H9 (cell line): ENCODE measurements around the gene RAB43. TPM values are rescaled to one million over a fixed set of nuclear protein-coding genes. Genes with fewer than 3 reads are reported as not detected.

ENCODE experiments used
- DNase-seq: peaks from one replicate; pipeline ENCODE4 v3.0.0-alpha.2; 2017
- H2AFZ ChIP-seq: one replicate; pipeline ENCODE4 v1.6.1; 2013; ENCODE audit warnings: mild to moderate bottlenecking, low read length, control low read depth, moderate library complexity
- H2AK5ac ChIP-seq: 2 replicates; pipeline ENCODE4 v1.6.1; 2013; ENCODE audit warnings: low read length, control low read depth, mixed read lengths; ENCODE audit not compliant: insufficient read length
- H2BK120ac ChIP-seq: one replicate; pipeline ENCODE4 v1.6.1; 2013; ENCODE audit warnings: low read depth, mild to moderate bottlenecking, low read length, control low read depth, inconsistent platforms; ENCODE audit not compliant: poor library complexity, severe bottlenecking
- H2BK12ac ChIP-seq: 2 replicates; pipeline ENCODE4 v1.6.1; 2013; ENCODE audit warnings: low read length, control low read depth, mixed read lengths, low read depth; ENCODE audit not compliant: insufficient read length
- H2BK15ac ChIP-seq: 2 replicates; pipeline ENCODE4 v1.6.1; 2013; ENCODE audit warnings: low read depth, low read length, control low read depth
- H2BK20ac ChIP-seq: one replicate; pipeline ENCODE4 v1.6.1; 2013; ENCODE audit warnings: low read depth, mild to moderate bottlenecking, low read length, control low read depth, inconsistent platforms; ENCODE audit not compliant: poor library complexity, severe bottlenecking
- H2BK5ac ChIP-seq: 2 replicates; pipeline ENCODE4 v1.6.1; 2013; ENCODE audit warnings: low read length, control low read depth, mixed read lengths; ENCODE audit not compliant: insufficient read length
- H3K14ac ChIP-seq: 2 replicates; pipeline ENCODE4 v1.6.1; 2013; ENCODE audit warnings: low read length, control low read depth; ENCODE audit not compliant: insufficient read depth
- H3K18ac ChIP-seq: 2 replicates; pipeline ENCODE4 v1.6.1; 2013; ENCODE audit warnings: low read depth, mild to moderate bottlenecking, mixed read lengths, low read length, control low read depth; ENCODE audit not compliant: insufficient read length
- H3K23ac ChIP-seq: 2 replicates; pipeline ENCODE4 v1.6.1; 2013; ENCODE audit warnings: low read length, control low read depth, mixed read lengths, low read depth; ENCODE audit not compliant: insufficient read length
- H3K23me2 ChIP-seq: 2 replicates; pipeline ENCODE4 v1.6.1; 2013; ENCODE audit warnings: low read depth, mild to moderate bottlenecking, mixed read lengths, low read length, control low read depth; ENCODE audit not compliant: insufficient read length, poor library complexity, severe bottlenecking
- H3K27ac ChIP-seq: 2 replicates; pipeline ENCODE4 v1.5.1; 2013; ENCODE audit warnings: low read length, control low read depth, mixed read lengths, low read depth; ENCODE audit not compliant: insufficient read length
- H3K27me3 ChIP-seq: 2 replicates; pipeline ENCODE4 v1.6.1; 2013; ENCODE audit warnings: low read length, control low read depth, inconsistent platforms; ENCODE audit not compliant: insufficient read depth
- H3K4ac ChIP-seq: 2 replicates; pipeline ENCODE4 v1.6.1; 2013; ENCODE audit warnings: low read depth, mild to moderate bottlenecking, control low read depth, inconsistent platforms, low read length, moderate library complexity
- H3K4me1 ChIP-seq: 2 replicates; pipeline ENCODE4 v1.6.1; 2013; ENCODE audit warnings: low read length, control low read depth, inconsistent platforms; ENCODE audit not compliant: insufficient read depth
- H3K4me2 ChIP-seq: 2 replicates; pipeline ENCODE4 v1.6.1; 2013; ENCODE audit warnings: low read length, control low read depth, mixed read lengths; ENCODE audit not compliant: insufficient read length, insufficient read depth
- H3K56ac ChIP-seq: 2 replicates; pipeline ENCODE4 v1.6.1; 2013; ENCODE audit warnings: low read depth, mild to moderate bottlenecking, mixed read lengths, low read length, control low read depth; ENCODE audit not compliant: insufficient read length
- H3K79me1 ChIP-seq: 2 replicates; pipeline ENCODE4 v1.6.1; 2013; ENCODE audit warnings: low read depth, mild to moderate bottlenecking, moderate library complexity, low read length, control low read depth, inconsistent platforms; ENCODE audit not compliant: insufficient read depth, poor library complexity, severe bottlenecking
- H3K79me2 ChIP-seq: 2 replicates; pipeline ENCODE4 v1.6.1; 2013; ENCODE audit warnings: low read length, control low read depth, inconsistent platforms; ENCODE audit not compliant: insufficient read depth
- H3K9ac ChIP-seq: 2 replicates; pipeline ENCODE4 v1.6.1; 2013; ENCODE audit warnings: low read length, control low read depth, mixed read lengths; ENCODE audit not compliant: insufficient read length; ENCODE audit errors: extremely low read depth
- H3K9me3 ChIP-seq: one replicate; pipeline ENCODE4 v1.6.1; 2013; ENCODE audit warnings: low read depth, low read length, inconsistent platforms; ENCODE audit not compliant: control insufficient read depth
- H3T11ph ChIP-seq: one replicate; pipeline ENCODE4 v1.6.1; 2013; ENCODE audit warnings: mild to moderate bottlenecking, low read length, control low read depth, inconsistent platforms
- H4K20me1 ChIP-seq: one replicate; pipeline ENCODE4 v1.6.1; 2013; ENCODE audit not compliant: control insufficient read depth, insufficient read length, insufficient read depth
- H4K5ac ChIP-seq: 2 replicates; pipeline ENCODE4 v1.6.1; 2013; ENCODE audit warnings: low read depth, mild to moderate bottlenecking, mixed read lengths, low read length, control low read depth; ENCODE audit not compliant: insufficient read length
- H4K8ac ChIP-seq: replicated peaks from 2 replicates; pipeline ENCODE4 v1.6.1; 2013; ENCODE audit warnings: low read length, control low read depth, mixed read lengths, low read depth; ENCODE audit not compliant: insufficient read length
- H4K91ac ChIP-seq: 2 replicates; pipeline ENCODE4 v1.6.1; 2013; ENCODE audit warnings: low read depth, mild to moderate bottlenecking, moderate library complexity, mixed read lengths, low read length, control low read depth; ENCODE audit not compliant: insufficient read length
- H3K27ac Mint-ChIP-seq, 3 experiments: 2 replicates in 2 of 3; 3 replicates in 1 of 3; pipeline ENCODE4 v1.8.0; 2020 to 2021; ENCODE audit warnings: mixed read lengths in 3 of 3, mild to moderate bottlenecking in 1 of 3, moderate library complexity in 1 of 3
- H3K27me3 Mint-ChIP-seq: 2 replicates; pipeline ENCODE4 v1.8.0; 2021; ENCODE audit warnings: low read depth, mild to moderate bottlenecking, moderate library complexity, mixed read lengths
- H3K36me3 Mint-ChIP-seq, 3 experiments: 2 replicates in 2 of 3; 3 replicates in 1 of 3; pipeline ENCODE4 v1.8.0; 2020 to 2021; ENCODE audit warnings: low read depth in 3 of 3, mixed read lengths in 3 of 3; ENCODE audit not compliant: insufficient read depth in 1 of 3
- H3K4me1 Mint-ChIP-seq, 2 experiments: 2 replicates each; pipeline ENCODE4 v1.8.0; 2020; ENCODE audit warnings: mixed read lengths in 2 of 2
- H3K4me3 Mint-ChIP-seq, 2 experiments: 2 replicates in 1 of 2; 3 replicates in 1 of 2; pipeline ENCODE4 v1.8.0; 2020 to 2021; ENCODE audit warnings: mild to moderate bottlenecking in 2 of 2, mixed read lengths in 2 of 2, moderate library complexity in 1 of 2
- H3K9me3 Mint-ChIP-seq, 2 experiments: 2 replicates in 1 of 2; 3 replicates in 1 of 2; pipeline ENCODE4 v1.8.0; 2020; ENCODE audit warnings: mild to moderate bottlenecking in 2 of 2, mixed read lengths in 2 of 2, moderate library complexity in 1 of 2
- WGBS: extraction: QIAGEN DNeasy Blood & Tissue Kit; methylation state at CpG from one replicate; pipeline ENCODE4 v1.1.7; 2013; ENCODE audit warnings: missing lambda C conversion rate, low lambda C conversion rate, mixed read lengths; ENCODE audit not compliant: insufficient read length; ENCODE audit errors: extremely low coverage; 5-methylcytosine and 5-hydroxymethylcytosine counted together
- total RNA-seq: library from RNA; stranded (reverse); gene quantifications from 2 replicates; pipeline ENCODE4 v1.2.1, GENCODE V29; 2021
- TF ChIP-seq, protein P1 (sequence below): fragments of 200-600 bp; sonication (generic); conservative IDR thresholded peaks from 3 replicates; pipeline ENCODE4 v1.8.0; 2021; ENCODE audit warnings: antibody characterized with exemption, mild to moderate bottlenecking

Gene RAB43
- total RNA-seq, 1 experiment from 2014 or later, result 13.6 TPM

- Histone ChIP-seq H4K8ac (no peak overlapping the region), H2BK20ac (no peak overlapping the region), H2BK15ac (no peak overlapping the region), H3K56ac (no peak overlapping the region), H2AK5ac (no peak overlapping the region), H4K5ac (no peak overlapping the region), H3K23me2 (peaks cover 10% of the 10 kb centered on the region), H2BK5ac (no peak overlapping the region), H3K23ac (no peak overlapping the region), H2BK12ac (no peak overlapping the region), H3K9ac (no peak overlapping the region), H3K4ac (no peak overlapping the region; the same call in 1 of the 2 replicates), H3K4me1 (peaks cover 12% of the 10 kb centered on the region; the same call in 1 of the 2 replicates), H3T11ph (no peak overlapping the region), H2BK120ac (no peak overlapping the region), H4K20me1 (no peaks in the 10 kb centered on the region), H3K4me2 (peak overlapping the region; percentile 84), H3K14ac (no peak overlapping the region), H4K91ac (no peak overlapping the region), H3K27ac (no peak overlapping the region), H3K27me3 (no peaks in the 10 kb centered on the region), H3K9me3 (no peaks in the 10 kb centered on the region), H2AFZ (no peak overlapping the region), H3K79me2 (peaks cover 12% of the 10 kb centered on the region; the same call in 1 of the 2 replicates), H3K79me1 (no peaks in the 10 kb centered on the region), H3K18ac (no peak overlapping the region)
- no CpG with 5 or more reads among the region's 5 CpGs for WGBS
- TF ChIP-seq, protein P1, sequence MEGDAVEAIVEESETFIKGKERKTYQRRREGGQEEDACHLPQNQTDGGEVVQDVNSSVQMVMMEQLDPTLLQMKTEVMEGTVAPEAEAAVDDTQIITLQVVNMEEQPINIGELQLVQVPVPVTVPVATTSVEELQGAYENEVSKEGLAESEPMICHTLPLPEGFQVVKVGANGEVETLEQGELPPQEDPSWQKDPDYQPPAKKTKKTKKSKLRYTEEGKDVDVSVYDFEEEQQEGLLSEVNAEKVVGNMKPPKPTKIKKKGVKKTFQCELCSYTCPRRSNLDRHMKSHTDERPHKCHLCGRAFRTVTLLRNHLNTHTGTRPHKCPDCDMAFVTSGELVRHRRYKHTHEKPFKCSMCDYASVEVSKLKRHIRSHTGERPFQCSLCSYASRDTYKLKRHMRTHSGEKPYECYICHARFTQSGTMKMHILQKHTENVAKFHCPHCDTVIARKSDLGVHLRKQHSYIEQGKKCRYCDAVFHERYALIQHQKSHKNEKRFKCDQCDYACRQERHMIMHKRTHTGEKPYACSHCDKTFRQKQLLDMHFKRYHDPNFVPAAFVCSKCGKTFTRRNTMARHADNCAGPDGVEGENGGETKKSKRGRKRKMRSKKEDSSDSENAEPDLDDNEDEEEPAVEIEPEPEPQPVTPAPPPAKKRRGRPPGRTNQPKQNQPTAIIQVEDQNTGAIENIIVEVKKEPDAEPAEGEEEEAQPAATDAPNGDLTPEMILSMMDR, result no peak
- no peaks in the 10 kb centered on the region; the same call in none of the 2 replicates for H3K27me3 Mint-ChIP-seq
- no peak for DNase-seq
- peaks cover 50 to 59% of the 10 kb centered on the region in 2 experiments for H3K4me1 Mint-ChIP-seq
- H3K9me3 Mint-ChIP-seq, result no peaks in the 10 kb centered on the region
- H3K4me3 Mint-ChIP-seq, result peak overlapping the region; percentile 82 to 91; a peak in 3 of 5 replicates
- H3K36me3 Mint-ChIP-seq, result peaks cover 0 to 4% (median 0%) of the 10 kb centered on the region in 3 experiments; a peak in 4 of 7 replicates
- peak overlapping the region; percentile 2 to 94 (median 68); a peak in 3 of 7 replicates for H3K27ac Mint-ChIP-seq
These were observed 2.9 kb downstream of the RAB43 start for GRCh38 chr3:129118745-129119144.
